Activated CD8-positive, alpha-beta memory T cell treated with anti-CD3 and anti-CD28 coated beads, Interleukin-2, amount 50 U/mL, for 1 hour (primary cell): ENCODE results near the gene SLC47A2.
"Not testable (repeated sequence)": the region's sequence is repeated elsewhere in the genome, so short reads cannot be mapped to it uniquely, and the experiment has no call there.

Experiments
- DNase-seq: peaks from one replicate; pipeline ENCODE4 v3.0.0-alpha.2; 2020; ENCODE audit errors: extremely low read depth

Gene SLC47A2

GRCh38 chr17:19670908-19671307, 45.5 kb downstream of the SLC47A2 start:
- DNase-seq: no peak

- not testable (repeated sequence) for DNase-seq
Measured at GRCh38 chr17:19669680-19670079, 46.7 kb downstream of the SLC47A2 start.

- DNase-seq: no peak
Measured at GRCh38 chr17:19664821-19665181, 51.6 kb downstream of the SLC47A2 start.

- DNase-seq: no peak
Measured at GRCh38 chr17:19664136-19664820, 52.1 kb downstream of the SLC47A2 start.

- no peak for DNase-seq
Measured at GRCh38 chr17:19663097-19663496, 53.3 kb downstream of the SLC47A2 start.

GRCh38 chr17:19661121-19661520, 55.3 kb downstream of the SLC47A2 start:
- DNase-seq: no peak

GRCh38 chr17:19660219-19660870, 56.0 kb downstream of the SLC47A2 start:
- DNase-seq: no peak

GRCh38 chr17:19659366-19660177, 56.8 kb downstream of the SLC47A2 start:
- no peak for DNase-seq

- no peak for DNase-seq
Measured at GRCh38 chr17:19656851-19657581, 59.4 kb downstream of the SLC47A2 start.

- DNase-seq: no peak
Measured at GRCh38 chr17:19656336-19656735, 60.0 kb downstream of the SLC47A2 start.

GRCh38 chr17:19654896-19655295, 61.5 kb downstream of the SLC47A2 start:
- no peak for DNase-seq

GRCh38 chr17:19654342-19654886, 62.0 kb downstream of the SLC47A2 start:
- DNase-seq: no peak

GRCh38 chr17:19652595-19652994, 63.8 kb downstream of the SLC47A2 start:
- no peak for DNase-seq

- DNase-seq: no peak
Measured at GRCh38 chr17:19651451-19652238, 64.7 kb downstream of the SLC47A2 start.

- DNase-seq: no peak
Measured at GRCh38 chr17:19650826-19651225, 65.6 kb downstream of the SLC47A2 start.

GRCh38 chr17:19649274-19649541, 67.2 kb downstream of the SLC47A2 start:
- no peak for DNase-seq

GRCh38 chr17:19648475-19649273, 67.7 kb downstream of the SLC47A2 start, which contains the start of gene ALDH3A2:
ALDH3A2 (plus strand) TSS chr17:19648751; CDS start chr17:19648972, 221 bp downstream.
- peak; percentile 79 for DNase-seq

GRCh38 chr17:19647697-19648474, 68.5 kb downstream of the SLC47A2 start:
- DNase-seq: no peak
